HCT116 (cell line): ENCODE measurements around the gene STAT6. TPM values are rescaled to one million over a fixed set of nuclear protein-coding genes. Genes with fewer than 3 reads are reported as not detected.

Experiments
- ATAC-seq: fragments of 200-7000 bp; cut with Tn5 transposase; 2 replicates; pipeline ENCODE4 v1.9.1; 2020; ENCODE audit warnings: mild to moderate bottlenecking, moderate library complexity
- BruUV-seq: library from RNA; stranded (reverse); fragments of 400-500 nt; replicated peaks from 2 replicates; lab custom pipeline; 2021; lab: Mats Ljungman, UMichigan
- CTCF ChIA-PET: fragments of 300-600 bp; sonication (Branson Sonifier 250); formaldehyde crosslinking; loops from one replicate; lab custom pipeline; 2021; ENCODE audit warnings: antibody characterized with exemption; lab: Charles Lee
- POLR2A ChIA-PET: fragments of 300-600, 350-600 bp; sonication (Branson Sonifier 250); formaldehyde crosslinking; loops from one replicate; lab custom pipeline; 2021; ENCODE audit warnings: antibody characterized with exemption; lab: Charles Lee
- RAD21 ChIA-PET, 2 experiments: fragments of 300-600 bp; sonication (Branson Sonifier 250); formaldehyde crosslinking; loops; one replicate each; lab custom pipeline; 2023; ENCODE audit warnings: low total read pairs in 2 of 2; ENCODE audit not compliant: uncharacterized antibody in 2 of 2, unreplicated experiment in 2 of 2, low non-redundant PET in 1 of 2; lab: Charles Lee
- DNase-seq: peaks from one replicate; pipeline ENCODE4 v3.0.0-alpha.2; 2010; ENCODE audit warnings: low read depth, low spot score
- H2AFZ ChIP-seq: fragments of 200-600 bp; shearing (Covaris generic), sonication (generic); 2 replicates; pipeline ENCODE4 v1.6.1; 2017; ENCODE audit warnings: low read depth, mixed run types, mixed read lengths, antibody characterized with exemption, low read length; ENCODE audit not compliant: poor library complexity, severe bottlenecking
- H3K27ac ChIP-seq: 2 replicates; pipeline ENCODE4 v1.5.1; 2012; ENCODE audit warnings: low read depth, low read length
- H3K27me3 ChIP-seq: fragments of 200-600 bp; sonication (generic); 2 replicates; pipeline ENCODE4 v1.6.1; 2016; ENCODE audit warnings: mixed run types, low read length, mixed read lengths; ENCODE audit not compliant: insufficient read depth
- H3K36me3 ChIP-seq, 2 experiments: fragments of 200-500 bp in 1 of 2; fragments of 200-600 bp in 1 of 2; sonication (Bioruptor generic) in 1 of 2; sonication (generic) in 1 of 2; 2 replicates each; pipeline versions ENCODE4 v1.5.1 to v1.6.1; 2014 to 2016; ENCODE audit warnings: low read length in 2 of 2, inconsistent platforms in 1 of 2, mixed read lengths in 1 of 2, mixed run types in 1 of 2; ENCODE audit not compliant: insufficient read depth in 2 of 2, control insufficient read depth in 1 of 2
- H3K4me1 ChIP-seq, 2 experiments: fragments of 200-600 bp in 1 of 2; sonication (generic) in 1 of 2; 2 replicates each; pipeline versions ENCODE4 v1.5.1 to v1.6.1; 2012 to 2017; ENCODE audit warnings: low read length in 2 of 2, inconsistent platforms in 1 of 2, mild to moderate bottlenecking in 1 of 2, mixed read lengths in 1 of 2, mixed run types in 1 of 2, moderate library complexity in 1 of 2; ENCODE audit not compliant: insufficient read depth in 2 of 2, control insufficient read depth in 1 of 2
- H3K4me2 ChIP-seq: fragments of 200-600 bp; sonication (generic); 2 replicates; pipeline ENCODE4 v1.6.1; 2017; ENCODE audit warnings: mixed run types, low read length, mixed read lengths
- H3K4me3 ChIP-seq, 2 experiments: fragments of 200-600 bp in 1 of 2; sonication (generic) in 1 of 2; replicated peaks in 1 of 2; 2 replicates each; pipeline ENCODE4 v1.5.1; 2011 to 2016; ENCODE audit warnings: low read length in 2 of 2, control low read depth in 1 of 2, low read depth in 1 of 2, mild to moderate bottlenecking in 1 of 2, mixed read lengths in 1 of 2, mixed run types in 1 of 2
- H3K79me2 ChIP-seq: fragments of 200-600 bp; sonication (generic); 2 replicates; pipeline ENCODE4 v1.6.1; 2017; ENCODE audit warnings: mild to moderate bottlenecking, mixed run types, low read length, moderate library complexity, mixed read lengths; ENCODE audit not compliant: insufficient read depth
- H3K9ac ChIP-seq: fragments of 200-600 bp; sonication (generic); 2 replicates; pipeline ENCODE4 v1.6.1; 2016; ENCODE audit warnings: low read length, mixed read lengths
- H3K9me2 ChIP-seq: fragments of 200-600 bp; sonication (generic), shearing (Covaris generic); 2 replicates; pipeline ENCODE4 v1.6.1; 2017; ENCODE audit warnings: mixed run types, mild to moderate bottlenecking, moderate library complexity; ENCODE audit not compliant: insufficient read depth
- H3K9me3 ChIP-seq, 2 experiments: fragments of 200-500 bp in 1 of 2; fragments of 200-600 bp in 1 of 2; sonication (Bioruptor generic) in 1 of 2; sonication (generic) in 1 of 2; 2 replicates each; pipeline ENCODE4 v1.6.1; 2014 to 2017; ENCODE audit warnings: low read length in 2 of 2, mixed read lengths in 2 of 2, inconsistent platforms in 1 of 2, low read depth in 1 of 2, mild to moderate bottlenecking in 1 of 2, mixed run types in 1 of 2, moderate library complexity in 1 of 2; ENCODE audit not compliant: control insufficient read depth in 1 of 2, insufficient read depth in 1 of 2
- H4K20me1 ChIP-seq: fragments of 200-600 bp; sonication (generic), shearing (Covaris generic); 2 replicates; pipeline ENCODE4 v1.6.1; 2017; ENCODE audit warnings: mixed run types, mild to moderate bottlenecking, moderate library complexity; ENCODE audit not compliant: insufficient read depth
- CTCF ChIP-seq, 3 experiments: fragments of 200-600 bp in 1 of 3; sonication (generic) in 1 of 3; IDR thresholded peaks in 2 of 3; conservative IDR thresholded peaks in 1 of 3; 2 replicates each; pipeline ENCODE4 v1.5.1; 2012 to 2017; ENCODE audit warnings: low read depth in 2 of 3, low read length in 2 of 3, antibody characterized with exemption in 1 of 3, borderline replicate concordance in 1 of 3, control low read depth in 1 of 3, mild to moderate bottlenecking in 1 of 3, mixed read lengths in 1 of 3, mixed run types in 1 of 3, moderate library complexity in 1 of 3; ENCODE audit not compliant: insufficient read depth in 1 of 3
- POLR2AphosphoS5 ChIP-seq: IDR thresholded peaks from 2 replicates; pipeline ENCODE4 v1.6.1; 2011; ENCODE audit warnings: mild to moderate bottlenecking, low read depth, low read length, moderate library complexity
- SP1 ChIP-seq: IDR thresholded peaks from 2 replicates; pipeline ENCODE4 v1.6.1; 2012; ENCODE audit warnings: low read depth
- TCF7L2 ChIP-seq: IDR thresholded peaks from 2 replicates; pipeline ENCODE4 v1.7.0; 2011; ENCODE audit warnings: borderline replicate concordance, inconsistent platforms; ENCODE audit not compliant: insufficient read depth, insufficient read length; ENCODE audit errors: extremely low read depth
- YY1 ChIP-seq: IDR thresholded peaks from 2 replicates; pipeline ENCODE4 v1.6.1; 2011; ENCODE audit warnings: low read length, low read depth, moderate library complexity, mild to moderate bottlenecking; ENCODE audit not compliant: insufficient replicate concordance; ENCODE audit errors: extremely low read depth
- intact Hi-C: fragments of 100-400 bp; cut with micrococcal nuclease; formaldehyde crosslinking; loops from 2 replicates; pipeline ENCODE4 v1.10.0; 2022
- total RNA-seq: library from RNA; stranded (reverse); gene quantifications from one replicate; pipeline ENCODE4 v1.2.1, GENCODE V29; 2021; ENCODE audit not compliant: unreplicated experiment

The STAT6 gene
- total RNA-seq, 1 experiment from 2014 or later = 78.5 TPM

- peaks cover 27 to 55% of the 10 kb centered on the region in 2 experiments for H3K4me1 ChIP-seq
- H3K27me3 ChIP-seq = no peaks in the 10 kb centered on the region
- TF ChIP-seq POLR2AphosphoS5 (peak; percentile 80), YY1 (peak; percentile 28), TCF7L2 (no peak)
- TF ChIP-seq, all 23 proteins: peak for 2
- Histone ChIP-seq H3K9ac (peak overlapping the region; percentile 91), H3K4me2 (peak overlapping the region; percentile 96), H2AFZ (no peak overlapping the region), H3K9me3 (no peaks in the 10 kb centered on the region), H3K79me2 (peaks cover 30% of the 10 kb centered on the region), H3K4me3 (peak overlapping the region; percentile 59 to 82), H3K36me3 (peaks cover 4 to 14% of the 10 kb centered on the region in 2 experiments; a peak in 2 of 4 replicates), H3K9me2 (no peaks in the 10 kb centered on the region), H3K27ac (peak overlapping the region; percentile 100), H4K20me1 (no peaks in the 10 kb centered on the region)
- CTCF ChIA-PET = interaction anchor here (1.0 to 2.5 kb wide), 2 partner anchors 8 to 25 kb away, joined by 4 to 20 read pairs; partner anchors contain the start of genes NEMP1 and STAT6
- peak; percentile 77 for DNase-seq
- no TSS peak for BruUV-seq
- intact Hi-C loops = loop anchor here (5.0 kb wide), 1 partner anchor 375 kb away; no protein-coding TSS in a partner anchor
- RAD21 ChIA-PET = interaction anchor here in 1 of 2 experiments (0.7 to 1.4 kb wide), 2 partner anchors 24 to 25 kb away, joined by 3 to 7 read pairs; partner anchors contain the start of gene STAT6
- ATAC-seq = peak; percentile 52
- POLR2A ChIA-PET = interaction anchor here (0.7 to 4.8 kb wide), 5 partner anchors 8 to 362 kb away, joined by 3 to 50 read pairs (median 3); partner anchors contain the start of genes NACA, NEMP1 and STAT6
These were observed 24.0 kb downstream of the STAT6 start for GRCh38 chr12:57087010-57087690.

- Histone ChIP-seq H2AFZ (no peak overlapping the region), H3K79me2 (peaks cover 24% of the 10 kb centered on the region), H3K27me3 (no peaks in the 10 kb centered on the region), H3K36me3 (peaks cover 3 to 8% of the 10 kb centered on the region in 2 experiments; a peak in 2 of 4 replicates), H3K4me3 (peak overlapping the region; percentile 59 to 82), H3K9me3 (no peaks in the 10 kb centered on the region), H3K27ac (peak overlapping the region; percentile 100), H3K4me2 (peak overlapping the region; percentile 96), H3K4me1 (peaks cover 27 to 49% of the 10 kb centered on the region in 2 experiments), H3K9me2 (no peaks in the 10 kb centered on the region), H3K9ac (peak overlapping the region; percentile 91), H4K20me1 (no peaks in the 10 kb centered on the region)
- DNase-seq (no peak), ATAC-seq (peak; percentile 9; the same call in 1 of the 2 replicates)
- CTCF ChIA-PET = interaction anchor here (0.6 to 2.5 kb wide), 2 partner anchors 14 to 25 kb away, joined by 3 to 20 read pairs; partner anchors contain the start of gene STAT6
- RAD21 ChIA-PET = interaction anchor here in 1 of 2 experiments (0.7 kb wide), 1 partner anchor 24 kb away, joined by 3 read pairs; the partner anchor contains the start of gene STAT6
- peak in 2 of 3 experiments; percentile 18 to 51; a peak in 2 of 6 replicates for TF ChIP-seq CTCF (IDR thresholded peaks at IDR 0.05 in 2 of 3, conservative IDR thresholded peaks at IDR 0.05 in 1 of 3; ENCODE audit: borderline replicate concordance in 1 of 3, insufficient read depth in 1 of 3, low read depth in 2 of 3, low read length in 2 of 3)
- peak; percentile 13 for TF ChIP-seq YY1
- no peak for TF ChIP-seq SP1
- intact Hi-C loops = loop anchor here (5.0 kb wide), 1 partner anchor 376 kb away; no protein-coding TSS in a partner anchor
- POLR2A ChIA-PET = interaction anchor here (2.6 to 4.8 kb wide), 2 partner anchors 8 to 25 kb away, joined by 23 to 50 read pairs; partner anchors contain the start of genes NEMP1 and STAT6
- BruUV-seq = TSS peak; percentile 79
These were observed 24.6 kb downstream of the STAT6 start for GRCh38 chr12:57086493-57087009.
